Keratinocyte (primary cell): Measurements from ENCODE around the gene SMARCA4. TPM values are rescaled to one million over a fixed set of nuclear protein-coding genes. Genes with fewer than 3 reads are reported as not detected.
"Not testable (repeated sequence)": the region's sequence is repeated elsewhere in the genome, so short reads cannot be mapped to it uniquely, and the experiment has no call there.

Experiments
- DNase-seq: peaks from one replicate; pipeline ENCODE4 v3.0.0-alpha.2; 2011; ENCODE audit warnings: low read depth, missing footprints, low spot score
- FAIRE-seq: peaks from 2 replicates; lab custom pipeline; 2011; peaks lifted over from hg19 to GRCh38; lab: Jason Lieb, UNC
- H2AFZ ChIP-seq: 2 replicates; pipeline ENCODE4 v1.6.0; 2012; ENCODE audit warnings: low read length, control low read depth, inconsistent platforms; ENCODE audit not compliant: control insufficient read depth
- H3K27ac ChIP-seq: 2 replicates; pipeline ENCODE4 v1.5.1; 2011; ENCODE audit warnings: low read length; ENCODE audit not compliant: control insufficient read depth, insufficient read depth
- H3K27me3 ChIP-seq: 3 replicates; pipeline ENCODE4 v1.6.0; 2011; ENCODE audit warnings: low read length; ENCODE audit not compliant: control insufficient read depth, insufficient read depth; ENCODE audit errors: extremely low read depth
- H3K36me3 ChIP-seq, 2 experiments: 2 replicates in 1 of 2; 3 replicates in 1 of 2; pipeline ENCODE4 v1.5.1; 2011; ENCODE audit warnings: low read length in 2 of 2, mild to moderate bottlenecking in 1 of 2; ENCODE audit not compliant: control insufficient read depth in 2 of 2, insufficient read depth in 2 of 2; ENCODE audit errors: extremely low read depth in 1 of 2
- H3K4me1 ChIP-seq: 3 replicates; pipeline ENCODE4 v1.5.1; 2011; ENCODE audit warnings: low read length; ENCODE audit not compliant: control insufficient read depth, insufficient read depth; ENCODE audit errors: extremely low read depth
- H3K4me2 ChIP-seq: 3 replicates; pipeline ENCODE4 v1.6.0; 2011; ENCODE audit warnings: low read depth, low read length; ENCODE audit not compliant: control insufficient read depth, insufficient read depth; ENCODE audit errors: extremely low read depth
- H3K4me3 ChIP-seq, 3 experiments: fragments of 200-600 bp in 1 of 3; sonication (generic) in 1 of 3; 2 replicates in 2 of 3; 3 replicates in 1 of 3; pipeline ENCODE4 v1.5.1; 2011 to 2016; ENCODE audit warnings: low read length in 3 of 3, mild to moderate bottlenecking in 3 of 3, control low read depth in 2 of 3, inconsistent platforms in 1 of 3, low read depth in 1 of 3, mixed read lengths in 1 of 3, mixed run types in 1 of 3, moderate library complexity in 1 of 3; ENCODE audit not compliant: control insufficient read depth in 2 of 3, insufficient read depth in 2 of 3; ENCODE audit errors: extremely low read depth in 1 of 3
- H3K79me2 ChIP-seq: 2 replicates; pipeline ENCODE4 v1.6.0; 2012; ENCODE audit warnings: low read length; ENCODE audit not compliant: control insufficient read depth, insufficient read depth
- H3K9ac ChIP-seq: 3 replicates; pipeline ENCODE4 v1.6.0; 2011; ENCODE audit warnings: low read length; ENCODE audit not compliant: control insufficient read depth, insufficient read depth; ENCODE audit errors: extremely low read depth
- H3K9me1 ChIP-seq: 3 replicates; pipeline ENCODE4 v1.6.0; 2011; ENCODE audit warnings: low read length; ENCODE audit not compliant: control insufficient read depth, insufficient read depth; ENCODE audit errors: extremely low read depth
- H3K9me3 ChIP-seq: 2 replicates; pipeline ENCODE4 v1.5.1; 2012; ENCODE audit warnings: low read depth, low read length; ENCODE audit not compliant: control insufficient read depth
- H4K20me1 ChIP-seq: 3 replicates; pipeline ENCODE4 v1.6.0; 2011; ENCODE audit warnings: low read length; ENCODE audit not compliant: control insufficient read depth, insufficient read depth; ENCODE audit errors: extremely low read depth
- EZH2 ChIP-seq: IDR thresholded peaks from one replicate; pipeline ENCODE4 v1.6.1; 2012; ENCODE audit warnings: inconsistent platforms, mild to moderate bottlenecking, low read length, moderate library complexity
- dilution Hi-C: fragments of 300-500 bp; cut with MboI; formaldehyde crosslinking; loops from one replicate; pipeline ENCODE4 v1.7.0; 2020; ENCODE audit warnings: low sequenced_read_pairs; ENCODE audit not compliant: extremely low pct_ligation_motif_present
- polyA plus RNA-seq, 5 experiments: library from polyadenylated mRNA; depleted of rRNA in 3 of 5; stranded (reverse) in 3 of 5; stranded (forward) in 1 of 5; unstranded in 1 of 5; fragments of >200 nt; gene quantifications; 1 replicate in 1 of 5; 2 replicates in 3 of 5; 3 replicates in 1 of 5; pipeline versions ENCODE4 v1.2.1 to v1.2.3, GENCODE V29; 2011 to 2012; ENCODE audit warnings: missing spikeins in 2 of 5, low read depth in 1 of 5, low replicate concordance in 1 of 5
- TF ChIP-seq, protein P1 (sequence below), 3 experiments: IDR thresholded peaks in 1 of 3; conservative IDR thresholded peaks in 1 of 3; optimal IDR thresholded peaks in 1 of 3; 2 replicates in 2 of 3; 3 replicates in 1 of 3; pipeline versions ENCODE3 to v1.5.1; 2011; ENCODE audit warnings: low read length in 3 of 3, mild to moderate bottlenecking in 3 of 3, moderate library complexity in 2 of 3, control low read depth in 1 of 3, inconsistent platforms in 1 of 3; ENCODE audit not compliant: insufficient read depth in 2 of 3; ENCODE audit errors: extremely low read depth in 1 of 3

The SMARCA4 gene
- polyA plus RNA-seq, 1 donor (not counting 4 experiments of a cell fraction or from before 2014, with no cell fraction given): 33.1 TPM

DNA sequence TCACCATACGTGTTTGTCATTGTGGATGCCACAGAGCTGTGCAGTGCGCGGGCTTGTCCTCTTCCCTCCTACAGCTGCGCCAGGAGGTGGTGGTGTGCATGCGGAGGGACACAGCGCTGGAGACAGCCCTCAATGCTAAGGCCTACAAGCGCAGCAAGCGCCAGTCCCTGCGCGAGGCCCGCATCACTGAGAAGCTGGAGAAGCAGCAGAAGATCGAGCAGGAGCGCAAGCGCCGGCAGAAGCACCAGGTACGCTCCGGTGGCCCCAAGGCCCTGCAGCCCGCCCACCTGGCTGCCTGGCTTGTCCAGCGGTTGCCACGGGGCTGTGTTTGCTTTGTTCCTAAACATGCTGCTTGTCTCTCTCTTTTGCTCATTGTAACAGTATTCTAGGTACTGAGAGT, 30.2 kb downstream of the SMARCA4 start:
- Histone ChIP-seq H3K4me3 (no peak overlapping the region), H3K4me1 (no peaks in the 10 kb centered on the region), H3K79me2 (no peaks in the 10 kb centered on the region), H3K27me3 (no peaks in the 10 kb centered on the region), H3K9ac (no peak overlapping the region), H3K9me1 (no peaks in the 10 kb centered on the region), H3K4me2 (no peak overlapping the region), H3K36me3 (peaks cover 26 to 49% of the 10 kb centered on the region in 2 experiments), H3K27ac (no peak overlapping the region), H3K9me3 (no peaks in the 10 kb centered on the region), H4K20me1 (peaks cover 3% of the 10 kb centered on the region), H2AFZ (no peak overlapping the region)
- DNase-seq (no peak), FAIRE-seq (no peak)
- dilution Hi-C loops: no loop called here
- TF ChIP-seq, protein P1, sequence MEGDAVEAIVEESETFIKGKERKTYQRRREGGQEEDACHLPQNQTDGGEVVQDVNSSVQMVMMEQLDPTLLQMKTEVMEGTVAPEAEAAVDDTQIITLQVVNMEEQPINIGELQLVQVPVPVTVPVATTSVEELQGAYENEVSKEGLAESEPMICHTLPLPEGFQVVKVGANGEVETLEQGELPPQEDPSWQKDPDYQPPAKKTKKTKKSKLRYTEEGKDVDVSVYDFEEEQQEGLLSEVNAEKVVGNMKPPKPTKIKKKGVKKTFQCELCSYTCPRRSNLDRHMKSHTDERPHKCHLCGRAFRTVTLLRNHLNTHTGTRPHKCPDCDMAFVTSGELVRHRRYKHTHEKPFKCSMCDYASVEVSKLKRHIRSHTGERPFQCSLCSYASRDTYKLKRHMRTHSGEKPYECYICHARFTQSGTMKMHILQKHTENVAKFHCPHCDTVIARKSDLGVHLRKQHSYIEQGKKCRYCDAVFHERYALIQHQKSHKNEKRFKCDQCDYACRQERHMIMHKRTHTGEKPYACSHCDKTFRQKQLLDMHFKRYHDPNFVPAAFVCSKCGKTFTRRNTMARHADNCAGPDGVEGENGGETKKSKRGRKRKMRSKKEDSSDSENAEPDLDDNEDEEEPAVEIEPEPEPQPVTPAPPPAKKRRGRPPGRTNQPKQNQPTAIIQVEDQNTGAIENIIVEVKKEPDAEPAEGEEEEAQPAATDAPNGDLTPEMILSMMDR (optimal IDR thresholded peaks at IDR 0.05 in 1 of 3, IDR thresholded peaks at IDR 0.05 in 1 of 3, conservative IDR thresholded peaks at IDR 0.05 in 1 of 3; ENCODE audit: extremely low read depth in 1 of 3, insufficient read depth in 2 of 3, low read length in 3 of 3): no peak

GRCh38 chr19:10991521-10992081, 30.8 kb downstream of the SMARCA4 start:
- dilution Hi-C loops: no loop called here
- no peak overlapping the region for H3K4me2 ChIP-seq
- TF ChIP-seq, protein P1 (optimal IDR thresholded peaks at IDR 0.05 in 1 of 3, IDR thresholded peaks at IDR 0.05 in 1 of 3, conservative IDR thresholded peaks at IDR 0.05 in 1 of 3; ENCODE audit: extremely low read depth in 1 of 3, insufficient read depth in 2 of 3, low read length in 3 of 3): no peak
- no peak for TF ChIP-seq EZH2
- DNase-seq (no peak), FAIRE-seq (no peak)
- H3K9ac ChIP-seq: no peak overlapping the region
- no peak overlapping the region for H2AFZ ChIP-seq
- H3K9me1 ChIP-seq: no peaks in the 10 kb centered on the region
- H3K79me2 ChIP-seq: no peaks in the 10 kb centered on the region
- no peaks in the 10 kb centered on the region for H3K4me1 ChIP-seq
- peaks cover 3% of the 10 kb centered on the region for H4K20me1 ChIP-seq
- H3K4me3 ChIP-seq: no peak overlapping the region
- H3K36me3 ChIP-seq: peaks cover 31 to 52% of the 10 kb centered on the region in 2 experiments
- no peak overlapping the region for H3K27ac ChIP-seq
- H3K27me3 ChIP-seq: no peaks in the 10 kb centered on the region
- no peaks in the 10 kb centered on the region for H3K9me3 ChIP-seq

DNA sequence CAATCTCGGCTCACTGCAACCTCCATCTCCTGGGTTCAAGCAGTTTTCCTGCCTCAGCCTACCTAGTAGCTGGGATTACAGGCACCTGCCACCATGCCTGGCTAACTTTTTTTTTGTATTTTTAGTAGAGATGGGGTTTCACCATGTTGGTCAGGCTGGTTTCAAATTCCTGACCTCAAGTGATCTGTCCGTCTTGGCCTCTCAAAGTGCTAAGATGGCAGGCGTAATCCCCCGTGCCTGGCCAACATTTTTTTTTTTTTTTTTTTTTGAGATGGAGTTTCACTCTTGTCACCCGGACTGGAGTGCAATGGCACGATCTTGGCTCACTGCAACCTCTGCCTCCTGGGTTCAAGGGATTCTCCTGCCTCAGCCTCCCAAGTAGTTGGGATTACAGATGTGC, 31.3 kb downstream of the SMARCA4 start:
- H3K9me3 ChIP-seq, H3K9ac ChIP-seq, H3K4me2 ChIP-seq, H3K79me2 ChIP-seq, H2AFZ ChIP-seq, H3K9me1 ChIP-seq, H3K4me3 ChIP-seq, FAIRE-seq, dilution Hi-C loops, DNase-seq, H3K27ac ChIP-seq, H3K27me3 ChIP-seq, H4K20me1 ChIP-seq, H3K4me1 ChIP-seq: not testable (repeated sequence)
- peaks cover 30 to 49% of the 10 kb centered on the region in 2 experiments for H3K36me3 ChIP-seq
